OCI-LY7 (cell line): ENCODE results near the gene COBLL1. TPM values are rescaled to one million over a fixed set of nuclear protein-coding genes. Genes with fewer than 3 reads are reported as not detected.

Source experiments
- BruUV-seq: library from RNA; stranded (reverse); fragments of 400-500 nt; replicated peaks from 2 replicates; lab custom pipeline; 2021; lab: Mats Ljungman, UMichigan
- CTCF ChIA-PET: fragments of 300-600 bp; sonication (Branson Sonifier 250); formaldehyde crosslinking; loops from one replicate; lab custom pipeline; 2022; ENCODE audit warnings: antibody characterized with exemption; ENCODE audit not compliant: unreplicated experiment; lab: Charles Lee
- POLR2A ChIA-PET: fragments of 300-600 bp; sonication (Branson Sonifier 250); formaldehyde crosslinking; loops from one replicate; lab custom pipeline; 2022; ENCODE audit warnings: antibody characterized with exemption; lab: Charles Lee
- DNase-seq: peaks from one replicate; pipeline ENCODE4 v3.0.0-alpha.2; 2015; ENCODE audit warnings: low spot score
- H2AFZ ChIP-seq: fragments of 200-600 bp; sonication (generic), shearing (Covaris generic); 2 replicates; pipeline ENCODE4 v1.6.1; 2014; ENCODE audit warnings: mild to moderate bottlenecking, antibody characterized with exemption, low read length, moderate library complexity
- H3K27ac ChIP-seq: fragments of 200-600 bp; sonication (generic); 2 replicates; pipeline ENCODE4 v1.5.1; 2014; ENCODE audit warnings: mixed run types, low read depth, mild to moderate bottlenecking, moderate library complexity, low read length, inconsistent platforms; ENCODE audit not compliant: poor library complexity, severe bottlenecking
- H3K36me3 ChIP-seq: fragments of 200-600 bp; sonication (generic); 2 replicates; pipeline ENCODE4 v1.6.1; 2014; ENCODE audit warnings: mild to moderate bottlenecking, antibody characterized with exemption, low read length, moderate library complexity, mixed read lengths; ENCODE audit not compliant: insufficient read depth
- H3K4me1 ChIP-seq: fragments of 200-600 bp; sonication (generic); 2 replicates; pipeline ENCODE4 v1.5.1; 2014; ENCODE audit warnings: mild to moderate bottlenecking, low read length; ENCODE audit not compliant: insufficient read depth, poor library complexity, severe bottlenecking
- H3K4me2 ChIP-seq: fragments of 200-600 bp; sonication (generic); 2 replicates; pipeline ENCODE4 v1.6.1; 2014; ENCODE audit warnings: mild to moderate bottlenecking, low read length
- H3K4me3 ChIP-seq: fragments of 200-600 bp; sonication (generic); 2 replicates; pipeline ENCODE4 v1.5.1; 2014; ENCODE audit warnings: mild to moderate bottlenecking, low read depth, low read length; ENCODE audit not compliant: poor library complexity, severe bottlenecking
- H3K79me2 ChIP-seq: fragments of 200-600 bp; sonication (generic); 2 replicates; pipeline ENCODE4 v1.6.1; 2016; ENCODE audit warnings: low read depth, mild to moderate bottlenecking, low read length, moderate library complexity, mixed read lengths; ENCODE audit not compliant: insufficient read depth
- H3K9me2 ChIP-seq: fragments of 200-600 bp; sonication (generic); 2 replicates; pipeline ENCODE4 v1.6.1; 2016; ENCODE audit warnings: mild to moderate bottlenecking, low read length, mixed read lengths; ENCODE audit not compliant: insufficient read depth
- H3K9me3 ChIP-seq: fragments of 200-600 bp; sonication (generic); 2 replicates; pipeline ENCODE4 v1.6.1; 2014; ENCODE audit warnings: mild to moderate bottlenecking, mixed run types, low read length, mixed read lengths
- H4K20me1 ChIP-seq: fragments of 200-600 bp; sonication (generic); 2 replicates; pipeline ENCODE4 v1.6.1; 2014; ENCODE audit warnings: mild to moderate bottlenecking, antibody characterized with exemption, low read length, moderate library complexity, mixed read lengths; ENCODE audit not compliant: insufficient read depth
- EZH2phosphoT487 ChIP-seq: fragments of 200-600 bp; sonication (generic); IDR thresholded peaks from 2 replicates; pipeline ENCODE4 v1.6.1; 2018; ENCODE audit warnings: low read depth, borderline replicate concordance, mild to moderate bottlenecking, mixed run types, antibody characterized with exemption, low read length, moderate library complexity, mixed read lengths
- intact Hi-C: fragments of 100-400 bp; cut with micrococcal nuclease; formaldehyde crosslinking; loops from one replicate; pipeline ENCODE4 v1.10.0; 2022; ENCODE audit not compliant: unreplicated experiment
- total RNA-seq, 2 experiments: library from RNA; depleted of rRNA in 1 of 2; stranded (reverse); fragments of >200 nt in 1 of 2; shearing (Covaris generic) in 1 of 2; gene quantifications; 2 replicates each; pipeline ENCODE4 v1.2.3, GENCODE V29; 2014 to 2022
- TF ChIP-seq, protein P1 (sequence below): fragments of 200-600 bp; sonication (generic); conservative IDR thresholded peaks from 2 replicates; pipeline ENCODE4 v1.5.1; 2014; ENCODE audit warnings: mild to moderate bottlenecking, antibody characterized with exemption, low read length, moderate library complexity, mixed read lengths

The COBLL1 gene
- total RNA-seq, 2 experiments from 2014 or later, result 0.79 to 40.7 TPM

DNA sequence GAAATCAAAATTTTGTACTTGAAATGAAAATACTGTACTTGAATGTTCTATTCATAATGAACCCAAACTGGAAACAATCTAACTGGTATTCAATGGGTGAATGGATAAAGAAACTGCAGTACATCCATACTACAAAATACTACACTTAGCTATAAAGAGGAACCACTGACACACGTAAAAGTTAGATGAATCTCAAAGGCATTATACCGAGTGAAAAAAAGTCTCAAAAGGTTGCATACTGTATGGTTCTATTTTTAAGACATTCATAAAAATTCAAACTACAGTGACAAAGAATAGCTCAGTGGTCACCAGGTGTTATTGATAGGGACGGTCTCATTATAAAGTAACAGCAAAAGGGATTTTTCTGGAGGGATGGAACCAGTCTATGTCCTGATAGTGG, 41.1 kb downstream of the COBLL1 start:
- Histone ChIP-seq H3K9me3 (no peaks in the 10 kb centered on the region), H3K36me3 (no peaks in the 10 kb centered on the region), H3K4me1 (no peaks in the 10 kb centered on the region), H2AFZ (no peak overlapping the region), H3K4me2 (no peak overlapping the region), H3K27ac (no peak overlapping the region), H3K79me2 (no peaks in the 10 kb centered on the region), H3K4me3 (no peak overlapping the region), H3K9me2 (no peaks in the 10 kb centered on the region), H4K20me1 (no peaks in the 10 kb centered on the region)
- intact Hi-C loops, result no loop called here
- no TSS peak for BruUV-seq
- TF ChIP-seq EZH2phosphoT487, result no peak
- TF ChIP-seq, protein P1, sequence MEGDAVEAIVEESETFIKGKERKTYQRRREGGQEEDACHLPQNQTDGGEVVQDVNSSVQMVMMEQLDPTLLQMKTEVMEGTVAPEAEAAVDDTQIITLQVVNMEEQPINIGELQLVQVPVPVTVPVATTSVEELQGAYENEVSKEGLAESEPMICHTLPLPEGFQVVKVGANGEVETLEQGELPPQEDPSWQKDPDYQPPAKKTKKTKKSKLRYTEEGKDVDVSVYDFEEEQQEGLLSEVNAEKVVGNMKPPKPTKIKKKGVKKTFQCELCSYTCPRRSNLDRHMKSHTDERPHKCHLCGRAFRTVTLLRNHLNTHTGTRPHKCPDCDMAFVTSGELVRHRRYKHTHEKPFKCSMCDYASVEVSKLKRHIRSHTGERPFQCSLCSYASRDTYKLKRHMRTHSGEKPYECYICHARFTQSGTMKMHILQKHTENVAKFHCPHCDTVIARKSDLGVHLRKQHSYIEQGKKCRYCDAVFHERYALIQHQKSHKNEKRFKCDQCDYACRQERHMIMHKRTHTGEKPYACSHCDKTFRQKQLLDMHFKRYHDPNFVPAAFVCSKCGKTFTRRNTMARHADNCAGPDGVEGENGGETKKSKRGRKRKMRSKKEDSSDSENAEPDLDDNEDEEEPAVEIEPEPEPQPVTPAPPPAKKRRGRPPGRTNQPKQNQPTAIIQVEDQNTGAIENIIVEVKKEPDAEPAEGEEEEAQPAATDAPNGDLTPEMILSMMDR, result no peak
- DNase-seq, result no peak
- ChIA-PET POLR2A (interaction anchor here (0.8 to 2.5 kb wide), 5 partner anchors 9 to 43 kb away, joined by 3 to 11 read pairs (median 3); no protein-coding TSS in a partner anchor), CTCF (no interaction called here)

DNA sequence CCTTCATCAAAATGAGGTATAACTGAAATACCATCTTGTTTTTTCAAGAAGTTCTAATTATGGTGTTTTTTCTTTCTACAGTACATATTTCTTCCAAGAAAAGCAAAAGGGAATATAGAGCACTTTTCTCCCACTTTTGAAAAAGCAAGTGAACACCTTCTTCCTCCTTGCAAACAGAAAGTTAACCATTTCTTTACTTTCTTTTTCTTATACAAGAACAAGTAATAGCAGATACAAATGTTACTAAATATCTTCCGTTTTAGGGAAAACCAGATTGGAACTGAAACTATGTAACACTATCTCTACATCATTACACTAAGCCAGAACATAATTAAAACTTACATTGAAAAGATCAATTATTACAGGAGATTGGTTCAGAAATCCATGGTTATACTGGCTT, 44.0 kb downstream of the COBLL1 start:
- no peaks in the 10 kb centered on the region for H3K79me2 ChIP-seq
- no peaks in the 10 kb centered on the region for H3K4me1 ChIP-seq
- H4K20me1 ChIP-seq, result no peaks in the 10 kb centered on the region
- DNase-seq, result no peak
- POLR2A ChIA-PET, result interaction anchor here (0.8 to 1.6 kb wide), 5 partner anchors 9 to 832 kb away, joined by 3 to 7 read pairs (median 5); no protein-coding TSS in a partner anchor
- no peak overlapping the region for H3K27ac ChIP-seq
- no peaks in the 10 kb centered on the region for H3K36me3 ChIP-seq
- H2AFZ ChIP-seq, result no peak overlapping the region
- BruUV-seq, result no TSS peak
- no peak overlapping the region for H3K4me2 ChIP-seq
- H3K9me3 ChIP-seq, result no peaks in the 10 kb centered on the region
- no peak for TF ChIP-seq EZH2phosphoT487
- TF ChIP-seq, protein P1, result no peak
- CTCF ChIA-PET, result no interaction called here
- intact Hi-C loops, result no loop called here
- no peaks in the 10 kb centered on the region for H3K9me2 ChIP-seq
- H3K4me3 ChIP-seq, result no peak overlapping the region

DNA sequence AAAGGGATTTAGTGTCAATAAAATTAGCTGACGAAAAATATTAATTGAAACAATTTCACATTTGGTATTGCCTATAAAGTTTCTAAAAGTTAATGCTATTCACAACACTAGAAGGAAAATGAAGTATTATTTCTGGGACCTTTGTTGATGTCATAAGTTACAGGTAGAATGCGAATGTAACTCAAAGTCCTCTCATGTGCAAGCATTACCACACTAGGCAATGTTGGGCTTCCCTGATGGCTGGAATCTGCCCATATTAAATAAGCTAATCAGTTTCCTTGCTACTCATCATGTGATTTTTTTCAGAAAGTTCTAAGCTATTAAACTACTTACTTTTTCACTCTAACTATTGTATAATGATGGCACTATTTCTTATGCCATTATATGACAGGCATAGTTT, 44.6 kb downstream of the COBLL1 start:
- H4K20me1 ChIP-seq, result no peaks in the 10 kb centered on the region
- no peaks in the 10 kb centered on the region for H3K79me2 ChIP-seq
- intact Hi-C loops, result no loop called here
- no peaks in the 10 kb centered on the region for H3K4me1 ChIP-seq
- no peak overlapping the region for H2AFZ ChIP-seq
- no peak overlapping the region for H3K27ac ChIP-seq
- no peaks in the 10 kb centered on the region for H3K36me3 ChIP-seq
- H3K9me2 ChIP-seq, result no peaks in the 10 kb centered on the region
- no peak overlapping the region for H3K4me2 ChIP-seq
- ChIA-PET POLR2A (interaction anchor here (0.6 to 1.5 kb wide), 6 partner anchors 9 to 833 kb away, joined by 3 to 7 read pairs (median 4); no protein-coding TSS in a partner anchor), CTCF (no interaction called here)
- BruUV-seq, result no TSS peak
- no peak for DNase-seq
- H3K9me3 ChIP-seq, result no peaks in the 10 kb centered on the region
- no peak overlapping the region for H3K4me3 ChIP-seq
- TF ChIP-seq, protein P1, result no peak
- TF ChIP-seq EZH2phosphoT487, result no peak
